ENCODE data around the gene CPLX1.

- TF ChIP-seq POLR2A (IDR thresholded peaks at IDR 0.05) (no peak), CTCF (IDR thresholded peaks at IDR 0.05) (no peak)
These were observed 13.9 kb upstream of the CPLX1 start for GRCh38 chr4:839675-840443.
